Measurements from ENCODE around the gene CAPN12. TPM values are rescaled to one million over a fixed set of nuclear protein-coding genes. Genes with fewer than 3 reads are reported as not detected.
A peak's percentile ranks its signal among the peaks of the same experiment; 100 is the strongest.

The CAPN12 gene
- total RNA-seq, 2 donors from 2014 or later = 8.3 to 15.2 TPM

GRCh38 chr19:38684862-38685665, 59.2 kb downstream of the CAPN12 start:
- ATAC-seq (replicated peaks in 1 of 2) = no peak
- Mint-ChIP-seq H3K27me3 (ENCODE audit: low read depth) (no peaks in the 10 kb centered on the region), H3K4me1 (ENCODE audit: low read depth) (peaks cover 73% of the 10 kb centered on the region), H3K27ac (peak overlapping the region; percentile 88), H3K4me3 (peak overlapping the region; percentile 67 to 82), H3K36me3 (ENCODE audit: insufficient read depth in 2 of 2) (peaks cover 3 to 13% of the 10 kb centered on the region in 2 donors), H3K9me3 (peaks cover 0 to 3% of the 10 kb centered on the region in 2 donors)
- no peak for DNase-seq

- peaks cover 3 to 13% of the 10 kb centered on the region in 2 donors for H3K36me3 Mint-ChIP-seq (ENCODE audit: insufficient read depth in 2 of 2)
- H3K27me3 Mint-ChIP-seq (ENCODE audit: low read depth) = no peaks in the 10 kb centered on the region
- DNase-seq (peak; percentile 51 to 66), ATAC-seq (replicated peaks in 1 of 2) (peak; percentile 61 to 68)
- peaks cover 0 to 3% of the 10 kb centered on the region in 2 donors for H3K9me3 Mint-ChIP-seq
- peaks cover 79% of the 10 kb centered on the region for H3K4me1 Mint-ChIP-seq (ENCODE audit: low read depth)
- H3K4me3 Mint-ChIP-seq = peak overlapping the region; percentile 67 to 82
- peak overlapping the region; percentile 88 for H3K27ac Mint-ChIP-seq
These were observed 60.0 kb downstream of the CAPN12 start for GRCh38 chr19:38684078-38684861.

GRCh38 chr19:38683393-38684077, 60.7 kb downstream of the CAPN12 start:
- H3K27ac Mint-ChIP-seq = peak overlapping the region; percentile 47
- H3K9me3 Mint-ChIP-seq = peaks cover 0 to 3% of the 10 kb centered on the region in 2 donors
- H3K27me3 Mint-ChIP-seq (ENCODE audit: low read depth) = no peaks in the 10 kb centered on the region
- peaks cover 3 to 11% of the 10 kb centered on the region in 2 donors for H3K36me3 Mint-ChIP-seq (ENCODE audit: insufficient read depth in 2 of 2)
- H3K4me3 Mint-ChIP-seq = peak overlapping the region; percentile 67 to 82
- DNase-seq = peak; percentile 62 to 73
- ATAC-seq (replicated peaks in 1 of 2) = peak; percentile 63 to 67
- peaks cover 79% of the 10 kb centered on the region for H3K4me1 Mint-ChIP-seq (ENCODE audit: low read depth)

- ATAC-seq (replicated peaks in 1 of 2) (no peak), DNase-seq (no peak)
- Mint-ChIP-seq H3K4me1 (ENCODE audit: low read depth) (peaks cover 83% of the 10 kb centered on the region), H3K9me3 (peaks cover 0 to 3% of the 10 kb centered on the region in 2 donors), H3K4me3 (peak overlapping the region; percentile 67 to 82), H3K36me3 (ENCODE audit: insufficient read depth in 2 of 2) (peaks cover 3 to 11% of the 10 kb centered on the region in 2 donors), H3K27ac (peak overlapping the region; percentile 47), H3K27me3 (ENCODE audit: low read depth) (no peaks in the 10 kb centered on the region)
These were observed 61.3 kb downstream of the CAPN12 start for GRCh38 chr19:38682872-38683392.

- peaks cover 0 to 3% of the 10 kb centered on the region in 2 donors for H3K9me3 Mint-ChIP-seq
- no peak overlapping the region for H3K4me3 Mint-ChIP-seq
- no peaks in the 10 kb centered on the region for H3K27me3 Mint-ChIP-seq (ENCODE audit: low read depth)
- H3K27ac Mint-ChIP-seq = peak overlapping the region; percentile 45
- H3K36me3 Mint-ChIP-seq (ENCODE audit: insufficient read depth in 2 of 2) = peaks cover 3 to 10% of the 10 kb centered on the region in 2 donors
- peaks cover 81% of the 10 kb centered on the region for H3K4me1 Mint-ChIP-seq (ENCODE audit: low read depth)
- DNase-seq (no peak), ATAC-seq (replicated peaks in 1 of 2) (no peak)
These were observed 61.9 kb downstream of the CAPN12 start for GRCh38 chr19:38682195-38682867.

Other genes starting within 250 kb of the CAPN12 start
- 100 to 1,000 TPM; 261 to 262 TPM for gene MAP4K1, start 126.5 kb downstream of the CAPN12 start, total RNA-seq
- gene EIF3K, start 125.3 kb downstream of the CAPN12 start, total RNA-seq = 100 to 1,000 TPM; 219 to 237 TPM
- 100 to 1,000 TPM; 200 to 227 TPM for gene ACTN4, start 96.8 kb downstream of the CAPN12 start, total RNA-seq
- not detected for gene LGALS7, start 29.0 kb upstream of the CAPN12 start, total RNA-seq
- gene LGALS7B, start 44.7 kb upstream of the CAPN12 start, total RNA-seq = not detected
- gene LGALS4, start 68.5 kb upstream of the CAPN12 start, total RNA-seq = 1 to 10 TPM; 2.3 to 4.1 TPM
- 100 to 1,000 TPM; 183 to 210 TPM for gene ECH1, start 87.3 kb upstream of the CAPN12 start, total RNA-seq
- 100 to 1,000 TPM; 427 to 457 TPM for gene HNRNPL, start 105.5 kb upstream of the CAPN12 start, total RNA-seq
- gene RINL, start 133.8 kb upstream of the CAPN12 start, total RNA-seq = 100 to 1,000 TPM; 122 to 151 TPM
- gene SIRT2, start 155.1 kb upstream of the CAPN12 start, total RNA-seq = 10 to 100 TPM; 38.2 to 40.7 TPM
- 10 to 100 TPM; 86.5 to 89.1 TPM for gene NFKBIB, start 155.5 kb upstream of the CAPN12 start, total RNA-seq
- under 1 TPM; 0.69 to 0.70 TPM for gene CCER2, start 167.7 kb upstream of the CAPN12 start, total RNA-seq
- gene SARS2, start 186.3 kb upstream of the CAPN12 start, total RNA-seq = 10 to 100 TPM; 21.1 to 30.1 TPM
- 10 to 100 TPM; 54.8 to 57.9 TPM for gene MRPS12, start 186.5 kb upstream of the CAPN12 start, total RNA-seq
- gene FBXO17, start 231.3 kb upstream of the CAPN12 start, total RNA-seq = not detected